Heart left ventricle (tissue), 16 donors: Measurements from ENCODE around the gene MB21D2. TPM values are rescaled to one million over a fixed set of nuclear protein-coding genes. Genes with fewer than 3 reads are reported as not detected.
A peak's percentile ranks its signal among the peaks of the same experiment; 100 is the strongest.

ENCODE experiments used
- ATAC-seq, 4 donors: fragments of 200-7000 bp; cut with Tn5 transposase; one replicate each; pipeline ENCODE4 v1.9.1; 2020 to 2022; ENCODE audit warnings: moderate library complexity in 4 of 4, mild to moderate bottlenecking in 3 of 4, moderate number of reproducible peaks in 1 of 4
- DNase-seq, 5 donors: peaks; one replicate each; pipeline ENCODE4 v3.0.0-alpha.2; 2020
- H3K27ac ChIP-seq, 12 donors: fragments of 200-600 bp; sonication (generic) in 4 of 12; one replicate each; pipeline versions ENCODE4 v1.5.0 to v1.8.0; 2016 to 2022; ENCODE audit warnings: mild to moderate bottlenecking in 2 of 12
- H3K27me3 ChIP-seq, 9 donors: fragments of 200-600 bp; sonication (generic) in 2 of 9; one replicate each; pipeline versions ENCODE4 v1.5.1 to v1.8.0; 2016 to 2022; ENCODE audit warnings: mild to moderate bottlenecking in 3 of 9
- H3K36me3 ChIP-seq, 9 donors: fragments of 200-600 bp; sonication (generic) in 2 of 9; one replicate each; pipeline versions ENCODE4 v1.5.0 to v1.8.0; 2018 to 2022; ENCODE audit warnings: mild to moderate bottlenecking in 2 of 9
- H3K4me1 ChIP-seq, 12 donors: fragments of 200-600 bp; sonication (generic) in 4 of 12; one replicate each; pipeline versions ENCODE4 v1.5.0 to v1.8.0; 2016 to 2022; ENCODE audit warnings: mild to moderate bottlenecking in 3 of 12
- H3K4me3 ChIP-seq, 12 donors: fragments of 200-600 bp; sonication (generic) in 4 of 12; one replicate each; pipeline versions ENCODE4 v1.5.0 to v1.8.0; 2017 to 2022; ENCODE audit warnings: mild to moderate bottlenecking in 9 of 12, moderate library complexity in 4 of 12
- H3K9me3 ChIP-seq, 12 donors: fragments of 200-600 bp; sonication (generic) in 4 of 12; one replicate each; pipeline versions ENCODE4 v1.5.0 to v1.8.0; 2016 to 2022; ENCODE audit warnings: mild to moderate bottlenecking in 1 of 12
- CTCF ChIP-seq, 12 donors: fragments of 200-600 bp; sonication (generic) in 4 of 12; IDR thresholded peaks; one replicate each; pipeline versions ENCODE4 v1.5.0 to v1.8.0; 2018 to 2022; ENCODE audit warnings: antibody characterized with exemption in 12 of 12, mild to moderate bottlenecking in 5 of 12
- POLR2A ChIP-seq, 2 donors: fragments of 450-650 bp; IDR thresholded peaks; one replicate each; pipeline ENCODE4 v1.6.1; 2017; ENCODE audit warnings: antibody characterized with exemption in 2 of 2, mild to moderate bottlenecking in 2 of 2, moderate library complexity in 2 of 2
- WGBS, 4 donors: extraction: QIAGEN DNeasy Blood & Tissue Kit in 2 of 4; methylation state at CpG; one replicate each; pipeline versions ENCODE4 v1.1.5 to v1.1.7; 2013 to 2018; 5-methylcytosine and 5-hydroxymethylcytosine counted together
- intact Hi-C, 10 donors: fragments of 100-400 bp; cut with DNase I; formaldehyde crosslinking; loops; one replicate each; pipeline versions ENCODE4 v1.11.1 to v1.14.2; 2022
- polyA plus RNA-seq, 2 donors: library from polyadenylated mRNA; stranded (reverse); fragments of 200-250 nt; gene quantifications; one replicate each; pipeline ENCODE4 v1.2.3, GENCODE V29; 2013
- total RNA-seq, 9 donors: library from RNA; depleted of rRNA in 2 of 9; stranded (reverse); fragments of >200 nt in 2 of 9; fragmentation: NEBNext Ultra II Directional in 3 of 9; extraction: Animal tissue kit (Norgen Biotek cat#: 25700) in 3 of 9; gene quantifications; one replicate each; pipeline versions ENCODE4 v1.1.0 to v1.2.4, GENCODE V29; 2016 to 2023
- donor health status: ischemic (EF 13 %, LVEDD 7.1; RV severe dilation, severe dysfunction).
- donor health status: healthy with polysubstance abuse.
- donor health status: DM: no; HTN: yes; CAD: no.
- donor health status: DM: no; HTN: no; CAD: no.
- donor health status: ischemic (EF 25% LVEDD 6.9; RV normal size, moderate dysfunction).
- donor health status: ischemic (EF 25% LVEDD 5.7; RV mildly dilated, moderate dysfunction).
- donor health status: healthy.
- donor health status: DM: yes; HTN: yes; CAD: no.
- donor health status: ischemic (EF 35%, LVEDD 5.7; RV mildly dilated, moderate dysfunction).
- donor health status: nonischemic (EF 11% LVEDD 7.7; RV severe dilation, severe dysfunction).
- donor health status: DM: yes; HTN: yes; CAD: no.
- donor health status: PGD.
- donor health status: ischemic (EF 29% LVEDD 5.4; RV normal size, mild dysfunction).
- donor health status: nonischemic (EF 23%, LVEDD 6.1; RV moderate dilation, normal function).

MB21D2 gene
- total and polyA plus RNA-seq, 11 donors: 0.91 to 5.0 (median 3.1) TPM

- no peak for DNase-seq
- intact Hi-C loops: no loop called here
- TF ChIP-seq CTCF (IDR thresholded peaks at IDR 0.05) (no peak), POLR2A (IDR thresholded peaks at IDR 0.05) (no peak)
- Histone ChIP-seq H3K4me3 (no peak overlapping the region), H3K27ac (no peak overlapping the region), H3K36me3 (no peaks in the 10 kb centered on the region), H3K27me3 (no peaks in the 10 kb centered on the region), H3K4me1 (peaks cover 0 to 42% (median 27%) of the 10 kb centered on the region in 12 donors), H3K9me3 (no peaks in the 10 kb centered on the region)
- 89 to 93% (median 92%) methylated on average over 10 of the region's 10 CpGs for WGBS, 4 donors
- no peak for ATAC-seq
These were observed 77.4 kb downstream of the MB21D2 start for GRCh38 chr3:192840143-192840836.

GRCh38 chr3:192835818-192836815 lies 81.5 kb downstream of the MB21D2 start:
- Histone ChIP-seq H3K4me1 (peaks cover 3 to 46% (median 32%) of the 10 kb centered on the region in 12 donors), H3K27me3 (no peaks in the 10 kb centered on the region), H3K4me3 (no peak overlapping the region), H3K27ac (peak overlapping the region in 9 of 12 donors; percentile 21 to 59 (median 49)), H3K9me3 (no peaks in the 10 kb centered on the region), H3K36me3 (no peaks in the 10 kb centered on the region)
- 58 to 63% (median 60%) methylated on average over 7 of the region's 7 CpGs for WGBS, 4 donors
- no peak for TF ChIP-seq POLR2A (IDR thresholded peaks at IDR 0.05)
- TF ChIP-seq CTCF (IDR thresholded peaks at IDR 0.05): no peak
- intact Hi-C loops: no loop called here
- DNase-seq: peak in 3 of 5 donors; percentile 33 to 52 (median 42)
- peak; percentile 44 to 84 (median 76) for ATAC-seq

GRCh38 chr3:192834428-192834827 lies 83.2 kb downstream of the MB21D2 start:
- TF ChIP-seq CTCF (IDR thresholded peaks at IDR 0.05): no peak
- TF ChIP-seq POLR2A (IDR thresholded peaks at IDR 0.05): no peak
- DNase-seq: no peak
- H3K36me3 ChIP-seq: no peaks in the 10 kb centered on the region
- H3K4me3 ChIP-seq: no peak overlapping the region
- H3K27me3 ChIP-seq: no peaks in the 10 kb centered on the region
- intact Hi-C loops: loop anchor here in 4 of 10 donors (5.0 kb wide), 1 partner anchor 83 kb away; the partner anchor contains the start of gene MB21D2 (in 4 of the 4)
- no peaks in the 10 kb centered on the region for H3K9me3 ChIP-seq
- H3K27ac ChIP-seq: no peak overlapping the region
- ATAC-seq: no peak
- H3K4me1 ChIP-seq: peaks cover 3 to 56% (median 38%) of the 10 kb centered on the region in 12 donors
- 66 to 74% (median 71%) methylated on average over 3 of the region's 3 CpGs for WGBS, 4 donors
